Measurements from ENCODE around the gene SLC25A45. TPM values are rescaled to one million over a fixed set of nuclear protein-coding genes. Genes with fewer than 3 reads are reported as not detected.

The SLC25A45 gene
- total RNA-seq (1 to 10 TPM; 5.7 to 8.8 (median 7.2) TPM), polyA plus RNA-seq (10 to 100 TPM in 1 of 3 donors, 1 to 10 TPM in 2; 3.7 to 18.5 (median 6.1) TPM)
- long read RNA-seq, donor 1, partial matches to known transcripts = 1 of 4 reads
- long read RNA-seq, donor 1, other reads (novel, unspliced or antisense) = 3 of 4 reads
- long read RNA-seq, donor 2, partial matches to known transcripts = 1 of 11 reads
- long read RNA-seq, donor 2, other reads (novel, unspliced or antisense) = 8 of 11 reads

- Histone ChIP-seq H3K9me3 (no peaks in the 10 kb centered on the region), H3K27ac (peak within 1 kb of the TSS; percentile 89), H3K36me3 (ENCODE audit: insufficient read depth in 1 of 2, low read depth in 1 of 2) (no peaks in the 10 kb centered on the region), H3K4me3 (peak within 1 kb of the TSS; percentile 53), H3K27me3 (ENCODE audit: insufficient read depth in 3 of 3, low read length in 2 of 3) (no peaks in the 10 kb centered on the region), H3K4me1 (peaks cover 43% of the 10 kb centered on the region)
- 0 to 2% (median 1%) methylated on average over 24 to 27 of the region's 27 CpGs for WGBS, 3 donors
- peak; percentile 87 to 90 (median 88) for ATAC-seq
- peak; percentile 80 for TF ChIP-seq CTCF (IDR thresholded peaks at IDR 0.05)
- intact Hi-C loops (cut with DNase I) = loop anchor here (1.0 to 2.0 kb wide), 3 partner anchors 35 to 127 kb away; no protein-coding TSS in a partner anchor
- DNase-seq = peak; percentile 94 to 97
These were observed at the start of gene SLC25A45 for GRCh38 chr11:65382033-65382803. SLC25A45 (minus strand) TSS chr11:65382646; CDS start chr11:65381951, 695 bp downstream.

- ATAC-seq = no peak
- no peak for TF ChIP-seq CTCF (IDR thresholded peaks at IDR 0.05)
- Histone ChIP-seq H3K4me3 (peak overlapping the region; percentile 86), H3K4me1 (peaks cover 65% of the 10 kb centered on the region), H3K27ac (peak overlapping the region; percentile 100), H3K27me3 (ENCODE audit: insufficient read depth in 3 of 3, low read length in 2 of 3) (no peaks in the 10 kb centered on the region), H3K9me3 (no peaks in the 10 kb centered on the region), H3K36me3 (ENCODE audit: insufficient read depth in 1 of 2, low read depth in 1 of 2) (peaks cover 0 to 94% of the 10 kb centered on the region in 2 donors)
- 8 to 25% (median 9%) methylated on average over 4 of the region's 4 CpGs for WGBS, 3 donors
- no peak for DNase-seq
- intact Hi-C loops (cut with DNase I) = no loop called here
These were observed 49.1 kb upstream of the SLC25A45 start for GRCh38 chr11:65431451-65432099.

GRCh38 chr11:65430406-65431217 lies 48.2 kb upstream of the SLC25A45 start:
- Histone ChIP-seq H3K27me3 (ENCODE audit: insufficient read depth in 3 of 3, low read length in 2 of 3) (no peaks in the 10 kb centered on the region), H3K9me3 (no peaks in the 10 kb centered on the region), H3K27ac (peak overlapping the region; percentile 100), H3K4me1 (peaks cover 56% of the 10 kb centered on the region), H3K4me3 (peak overlapping the region; percentile 86), H3K36me3 (ENCODE audit: insufficient read depth in 1 of 2, low read depth in 1 of 2) (peaks cover 0 to 94% of the 10 kb centered on the region in 2 donors)
- ATAC-seq (no peak), DNase-seq (no peak)
- TF ChIP-seq CTCF (IDR thresholded peaks at IDR 0.05) = no peak
- intact Hi-C loops (cut with DNase I) = no loop called here
- WGBS, 3 donors = 13 to 23% (median 14%) methylated on average over 6 of the region's 6 CpGs

- ATAC-seq (peak; percentile 7 to 12 (median 10)), DNase-seq (peak; percentile 72 to 85)
- WGBS, 3 donors = 2 to 6% (median 3%) methylated on average over 9 of the region's 9 CpGs
- peaks cover 0 to 94% of the 10 kb centered on the region in 2 donors for H3K36me3 ChIP-seq (ENCODE audit: insufficient read depth in 1 of 2, low read depth in 1 of 2)
- no peak for TF ChIP-seq CTCF (IDR thresholded peaks at IDR 0.05)
- no peaks in the 10 kb centered on the region for H3K9me3 ChIP-seq
- intact Hi-C loops (cut with DNase I) = no loop called here
- peak overlapping the region; percentile 86 for H3K4me3 ChIP-seq
- no peaks in the 10 kb centered on the region for H3K27me3 ChIP-seq (ENCODE audit: insufficient read depth in 3 of 3, low read length in 2 of 3)
- peaks cover 48% of the 10 kb centered on the region for H3K4me1 ChIP-seq
- peak overlapping the region; percentile 100 for H3K27ac ChIP-seq
These were observed 47.4 kb upstream of the SLC25A45 start for GRCh38 chr11:65429724-65430405.
